PC-9 (cell line): ENCODE results near the gene KRTAP3-3. TPM values are rescaled to one million over a fixed set of nuclear protein-coding genes. Genes with fewer than 3 reads are reported as not detected.

ENCODE experiments used
- BruUV-seq: library from RNA; stranded (reverse); fragments of 400-500 nt; replicated peaks from 2 replicates; lab custom pipeline; 2021; lab: Mats Ljungman, UMichigan
- CTCF ChIA-PET: fragments of 300-600 bp; sonication (Branson Sonifier 250); formaldehyde crosslinking; loops from one replicate; lab custom pipeline; 2022; ENCODE audit warnings: antibody characterized with exemption; lab: Charles Lee
- POLR2A ChIA-PET: fragments of 300-600 bp; sonication (Branson Sonifier 250); formaldehyde crosslinking; loops from one replicate; lab custom pipeline; 2022; ENCODE audit warnings: antibody characterized with exemption; ENCODE audit not compliant: unreplicated experiment; lab: Charles Lee
- DNase-seq, 2 experiments: peaks; one replicate each; pipeline versions ENCODE4 v3.0.0 to v3.0.0-alpha.2; 2015 to 2022; ENCODE audit warnings: mixed read lengths in 1 of 2
- H2AFZ ChIP-seq: fragments of 200-600 bp; sonication (generic); 2 replicates; pipeline ENCODE4 v1.8.1; 2017; ENCODE audit warnings: antibody characterized with exemption
- H3F3A ChIP-seq: fragments of 200-600 bp; sonication (generic); 2 replicates; pipeline ENCODE4 v1.8.1; 2017; ENCODE audit warnings: antibody characterized with exemption, mild to moderate bottlenecking, low read depth; ENCODE audit not compliant: insufficient read depth
- H3K27ac ChIP-seq: fragments of 200-600 bp; sonication (generic); 2 replicates; pipeline ENCODE4 v1.6.1; 2016; ENCODE audit warnings: mixed run types
- H3K27me3 ChIP-seq: fragments of 200-600 bp; sonication (generic); 2 replicates; pipeline ENCODE4 v1.6.1; 2016; ENCODE audit warnings: low read depth, mixed run types; ENCODE audit not compliant: insufficient read depth
- H3K36me3 ChIP-seq: fragments of 200-600 bp; sonication (generic); 2 replicates; pipeline ENCODE4 v1.6.1; 2016; ENCODE audit warnings: low read depth, mixed run types
- H3K4me1 ChIP-seq: fragments of 200-600 bp; sonication (generic); replicated peaks from 2 replicates; pipeline ENCODE4 v1.6.1; 2016; ENCODE audit warnings: mixed run types; ENCODE audit not compliant: insufficient read depth
- H3K4me2 ChIP-seq: fragments of 200-600 bp; sonication (generic); 2 replicates; pipeline ENCODE4 v1.6.1; 2017; ENCODE audit warnings: mixed run types
- H3K4me3 ChIP-seq: fragments of 200-600 bp; sonication (generic); 2 replicates; pipeline ENCODE4 v1.6.1; 2016; ENCODE audit warnings: mixed run types
- H3K79me2 ChIP-seq: fragments of 200-600 bp; sonication (generic); 2 replicates; pipeline ENCODE4 v1.6.1; 2017; ENCODE audit warnings: low read depth, mixed run types
- H3K9me2 ChIP-seq: fragments of 200-600 bp; sonication (generic); 2 replicates; pipeline ENCODE4 v1.8.1; 2017; ENCODE audit warnings: mild to moderate bottlenecking; ENCODE audit not compliant: insufficient read depth
- H3K9me3 ChIP-seq: fragments of 200-600 bp; sonication (generic); 2 replicates; pipeline ENCODE4 v1.8.1; 2016; ENCODE audit warnings: low read depth; ENCODE audit not compliant: insufficient read depth
- H4K20me1 ChIP-seq: fragments of 200-600 bp; sonication (generic); 2 replicates; pipeline ENCODE4 v1.8.1; 2017; ENCODE audit not compliant: insufficient read depth
- CTCF ChIP-seq: fragments of 200-600 bp; sonication (generic); conservative IDR thresholded peaks from 2 replicates; pipeline ENCODE4 v1.6.1; 2017; ENCODE audit warnings: mixed run types, antibody characterized with exemption, mild to moderate bottlenecking, moderate library complexity
- EZH2 ChIP-seq: fragments of 200-600 bp; sonication (generic); IDR thresholded peaks from 2 replicates; pipeline ENCODE4 v1.8.0; 2017; ENCODE audit warnings: antibody characterized with exemption, low read depth
- intact Hi-C: fragments of 100-400 bp; cut with micrococcal nuclease; formaldehyde crosslinking; loops from one replicate; pipeline ENCODE4 v1.10.0; 2022; ENCODE audit not compliant: unreplicated experiment
- total RNA-seq: library from RNA; stranded (reverse); gene quantifications from 2 replicates; pipeline ENCODE4 v1.2.3, GENCODE V29; 2021

The KRTAP3-3 gene
- total RNA-seq, 1 experiment from 2014 or later = not detected

- POLR2A ChIA-PET = no interaction called here
- H3K4me1 ChIP-seq = peaks cover 39% of the 10 kb centered on the region
- intact Hi-C loops = no loop called here
These were observed 43.8 kb downstream of the KRTAP3-3 start for GRCh38 chr17:40950176-40950575.

GRCh38 chr17:40949418-40949817 is 44.5 kb downstream of the KRTAP3-3 start:
- Histone ChIP-seq H3K27me3 (no peaks in the 10 kb centered on the region), H3K4me1 (peaks cover 31% of the 10 kb centered on the region), H3K4me2 (no peak overlapping the region), H3K9me2 (no peaks in the 10 kb centered on the region), H2AFZ (no peak overlapping the region), H3K79me2 (no peaks in the 10 kb centered on the region), H3K9me3 (no peaks in the 10 kb centered on the region), H3K36me3 (no peaks in the 10 kb centered on the region), H4K20me1 (no peaks in the 10 kb centered on the region), H3F3A (peaks cover 24% of the 10 kb centered on the region), H3K4me3 (no peak overlapping the region), H3K27ac (no peak overlapping the region)
- DNase-seq = no peak
- CTCF ChIA-PET = no interaction called here
- intact Hi-C loops = no loop called here
- TF ChIP-seq EZH2 (no peak), CTCF (no peak)
- POLR2A ChIA-PET = no interaction called here
- BruUV-seq = no TSS peak

More at GRCh38 chr17:40950176-40950575, 43.8 kb downstream of the KRTAP3-3 start:
- no peaks in the 10 kb centered on the region for H3K36me3 ChIP-seq
- H3K9me2 ChIP-seq = no peaks in the 10 kb centered on the region
- H3K9me3 ChIP-seq = no peaks in the 10 kb centered on the region
- no peak for TF ChIP-seq EZH2
- TF ChIP-seq CTCF = no peak
- H2AFZ ChIP-seq = no peak overlapping the region
- H3K4me2 ChIP-seq = no peak overlapping the region
- no peaks in the 10 kb centered on the region for H3K27me3 ChIP-seq
- no peak overlapping the region for H3K27ac ChIP-seq
- CTCF ChIA-PET = no interaction called here
- no peaks in the 10 kb centered on the region for H4K20me1 ChIP-seq
- DNase-seq = no peak
- H3K79me2 ChIP-seq = 0 out of 2 replicates have a peak, but pooled peaks cover 4% of the 10 kb centered on the region
- BruUV-seq = no TSS peak
- peaks cover 29% of the 10 kb centered on the region for H3F3A ChIP-seq
- no peak overlapping the region for H3K4me3 ChIP-seq

DNA sequence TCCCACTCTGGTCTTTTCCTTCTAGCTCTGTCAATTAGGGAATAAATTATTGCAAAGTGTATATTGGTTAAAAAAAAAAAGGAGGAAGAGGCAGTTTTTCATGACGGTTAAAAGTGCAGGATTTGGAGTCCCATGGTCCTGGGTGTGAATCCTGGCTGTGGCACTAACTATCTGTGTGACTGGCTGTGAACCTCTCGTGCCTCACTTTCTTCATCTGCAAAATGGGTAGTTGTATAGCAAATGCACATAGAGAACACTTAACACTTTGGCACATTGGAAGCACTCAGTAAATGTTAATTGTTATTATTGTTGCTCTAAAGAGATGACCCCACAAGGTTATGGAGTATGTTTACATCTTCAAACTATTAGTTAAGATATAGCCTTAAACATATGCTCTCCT is 46.0 kb downstream of the KRTAP3-3 start:
- ChIA-PET CTCF (no interaction called here), POLR2A (no interaction called here)
- Histone ChIP-seq H3K27me3 (no peaks in the 10 kb centered on the region), H3K4me1 (peaks cover 16% of the 10 kb centered on the region), H3F3A (peaks cover 12% of the 10 kb centered on the region; the same call in 1 of the 2 replicates), H3K36me3 (no peaks in the 10 kb centered on the region), H3K4me2 (no peak overlapping the region), H4K20me1 (no peaks in the 10 kb centered on the region), H2AFZ (no peak overlapping the region), H3K27ac (no peak overlapping the region), H3K4me3 (no peak overlapping the region), H3K79me2 (no peaks in the 10 kb centered on the region), H3K9me2 (no peaks in the 10 kb centered on the region), H3K9me3 (no peaks in the 10 kb centered on the region)
- no peak for TF ChIP-seq CTCF
- no peak for TF ChIP-seq EZH2
- no peak for DNase-seq
- intact Hi-C loops = no loop called here
- BruUV-seq = no TSS peak
